ENCODE measurements around the gene TTC38.

DNA sequence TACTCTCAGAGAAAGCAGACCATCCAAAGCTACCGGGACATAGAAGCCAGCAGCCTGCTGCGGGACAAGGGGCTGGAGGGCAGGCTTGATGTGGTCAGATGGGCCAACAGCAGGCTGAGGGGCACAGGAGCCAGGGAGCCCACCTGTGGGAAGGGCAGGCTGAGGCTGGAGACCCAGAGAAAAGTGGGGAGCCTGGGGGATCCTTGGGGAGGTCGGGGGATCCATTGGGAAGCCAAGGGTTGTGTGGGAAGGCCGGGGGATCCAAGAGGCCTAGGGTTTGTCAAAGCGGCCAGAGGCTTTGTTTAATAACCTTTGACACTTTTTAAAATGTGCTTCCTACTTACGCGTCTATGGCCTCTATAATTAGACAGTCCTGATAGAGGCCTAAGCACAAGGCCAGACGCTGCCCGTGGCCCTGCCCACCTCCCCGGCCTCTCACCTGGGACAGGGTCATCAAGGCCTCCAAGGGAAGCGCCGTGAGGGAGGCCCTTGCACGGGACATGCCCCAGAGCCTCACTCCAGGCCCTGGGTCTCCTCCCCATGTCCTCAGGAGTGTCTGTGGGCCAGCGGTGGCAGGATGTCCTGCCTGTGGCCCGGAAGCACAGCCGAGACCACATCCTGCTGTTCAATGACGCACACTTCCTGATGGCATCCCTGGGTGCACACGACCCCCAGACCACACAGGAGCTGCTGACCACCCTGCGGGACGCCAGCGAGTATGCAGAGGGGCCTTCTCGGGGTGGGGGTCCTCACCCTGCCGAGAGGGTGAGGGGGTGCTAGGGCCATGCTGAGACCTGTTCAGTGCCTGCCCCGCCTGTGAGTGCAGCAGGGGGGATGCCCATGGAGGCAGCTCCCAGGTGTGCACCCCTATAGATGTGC lies 20.3 kb downstream of the TTC38 start:
- TF ChIP-seq CTCF (IDR thresholded peaks at IDR 0.05) (no peak), POLR2A (IDR thresholded peaks at IDR 0.05) (no peak)

Data from testis (tissue), 2 donors.